Measurements from ENCODE around the gene POLH.

GRCh38 chr6:43540507-43540906 is 35.5 kb upstream of the POLH start:
- TF ChIP-seq SPI1 (IDR thresholded peaks at IDR 0.05; ENCODE audit: borderline replicate concordance, insufficient read depth, low read depth, low read length) (no peak), YY1 (IDR thresholded peaks at IDR 0.05; ENCODE audit: low read depth, low read length) (no peak), GABPA (IDR thresholded peaks at IDR 0.05; ENCODE audit: low read depth) (no peak), CTCF (IDR thresholded peaks at IDR 0.05 in 2 of 3, conservative IDR thresholded peaks at IDR 0.05 in 1 of 3; ENCODE audit: control insufficient read depth in 2 of 3, extremely low read depth in 1 of 3, insufficient read depth in 1 of 3, low read depth in 3 of 3, low read length in 3 of 3) (no peak)
